GM23248 (cell line): Measurements from ENCODE around the gene MOSPD3. TPM values are rescaled to one million over a fixed set of nuclear protein-coding genes. Genes with fewer than 3 reads are reported as not detected.
A peak's percentile ranks its signal among the peaks of the same experiment; 100 is the strongest.

Experiments used
- DNase-seq: peaks from one replicate; pipeline ENCODE4 v3.0.0-alpha.2; 2015
- H2AFZ ChIP-seq: fragments of 200-600 bp; sonication (generic); 2 replicates; pipeline ENCODE4 v1.6.1; 2016; ENCODE audit warnings: antibody characterized with exemption
- H3F3A ChIP-seq: fragments of 200-600 bp; sonication (generic); 2 replicates; pipeline ENCODE4 v1.6.1; 2016; ENCODE audit warnings: mild to moderate bottlenecking, antibody characterized with exemption, mixed run types; ENCODE audit not compliant: insufficient read depth
- H3K27ac ChIP-seq: fragments of 200-600 bp; sonication (generic); 2 replicates; pipeline ENCODE4 v1.5.1; 2016; ENCODE audit warnings: mild to moderate bottlenecking
- H3K27me3 ChIP-seq: fragments of 200-600 bp; sonication (generic); replicated peaks from 2 replicates; pipeline ENCODE4 v1.6.1; 2016; ENCODE audit warnings: mild to moderate bottlenecking; ENCODE audit not compliant: insufficient read depth
- H3K36me3 ChIP-seq: fragments of 200-600 bp; sonication (generic); 2 replicates; pipeline ENCODE4 v1.6.1; 2016; ENCODE audit warnings: low read depth, mild to moderate bottlenecking
- H3K4me1 ChIP-seq: fragments of 200-600 bp; sonication (generic); 2 replicates; pipeline ENCODE4 v1.6.1; 2016; ENCODE audit warnings: mild to moderate bottlenecking; ENCODE audit not compliant: insufficient read depth
- H3K4me2 ChIP-seq: fragments of 200-600 bp; sonication (generic); one replicate; pipeline ENCODE4 v1.6.1; 2016; ENCODE audit warnings: mild to moderate bottlenecking; ENCODE audit not compliant: unreplicated experiment
- H3K4me3 ChIP-seq: fragments of 200-600 bp; sonication (generic); 2 replicates; pipeline ENCODE4 v1.5.1; 2016; ENCODE audit warnings: mild to moderate bottlenecking
- H3K79me2 ChIP-seq: fragments of 200-600 bp; sonication (generic); 2 replicates; pipeline ENCODE4 v1.6.1; 2016; ENCODE audit warnings: mild to moderate bottlenecking; ENCODE audit not compliant: insufficient read depth
- H3K9ac ChIP-seq: fragments of 200-600 bp; sonication (generic); 2 replicates; pipeline ENCODE4 v1.6.1; 2016; ENCODE audit warnings: mild to moderate bottlenecking
- H3K9me2 ChIP-seq: fragments of 200-600 bp; sonication (generic); 2 replicates; pipeline ENCODE4 v1.6.1; 2016; ENCODE audit warnings: mixed run types, mild to moderate bottlenecking, moderate library complexity; ENCODE audit not compliant: insufficient read depth
- H3K9me3 ChIP-seq: fragments of 200-600 bp; sonication (generic); one replicate; pipeline ENCODE4 v1.6.1; 2017; ENCODE audit warnings: low read depth
- H4K20me1 ChIP-seq: fragments of 200-600 bp; sonication (generic); 2 replicates; pipeline ENCODE4 v1.6.0; 2016; ENCODE audit not compliant: insufficient read depth
- EZH2 ChIP-seq: fragments of 200-600 bp; sonication (generic); IDR thresholded peaks from 2 replicates; pipeline ENCODE4 v1.6.1; 2018; ENCODE audit warnings: antibody characterized with exemption, mild to moderate bottlenecking; ENCODE audit not compliant: insufficient read depth, poor library complexity, severe bottlenecking
- EZH2phosphoT487 ChIP-seq: fragments of 200-600 bp; sonication (generic); IDR thresholded peaks from 2 replicates; pipeline ENCODE4 v1.6.1; 2018; ENCODE audit warnings: antibody characterized with exemption, moderate library complexity, mild to moderate bottlenecking, low read depth; ENCODE audit not compliant: insufficient read depth
- WGBS, 2 experiments: methylation state at CpG; one replicate each; pipeline ENCODE4 v1.1.6; 2015 to 2017; ENCODE audit warnings: low lambda C conversion rate in 2 of 2, low coverage in 1 of 2; ENCODE audit errors: missing lambda C conversion rate in 2 of 2; 5-methylcytosine and 5-hydroxymethylcytosine counted together
- in situ Hi-C: fragments of 300-500 bp; cut with MboI; formaldehyde crosslinking; loops from 2 replicates; pipeline ENCODE4 v1.15.0; 2020
- polyA plus RNA-seq: library from polyadenylated mRNA; unstranded; fragments of >200 nt; fragmentation: Nextera tagmentation; extraction: Ambion mirVana; gene quantifications from 2 replicates; pipeline ENCODE4 v1.2.1, GENCODE V29; 2016
- total RNA-seq: library from RNA; depleted of rRNA; stranded (reverse); fragments of >200 nt; shearing (Covaris generic); gene quantifications from 2 replicates; pipeline ENCODE4 v1.2.3, GENCODE V29; 2014

The MOSPD3 gene
- total and polyA plus RNA-seq, 2 experiments from 2014 or later = 17.5 to 26.5 TPM

DNA sequence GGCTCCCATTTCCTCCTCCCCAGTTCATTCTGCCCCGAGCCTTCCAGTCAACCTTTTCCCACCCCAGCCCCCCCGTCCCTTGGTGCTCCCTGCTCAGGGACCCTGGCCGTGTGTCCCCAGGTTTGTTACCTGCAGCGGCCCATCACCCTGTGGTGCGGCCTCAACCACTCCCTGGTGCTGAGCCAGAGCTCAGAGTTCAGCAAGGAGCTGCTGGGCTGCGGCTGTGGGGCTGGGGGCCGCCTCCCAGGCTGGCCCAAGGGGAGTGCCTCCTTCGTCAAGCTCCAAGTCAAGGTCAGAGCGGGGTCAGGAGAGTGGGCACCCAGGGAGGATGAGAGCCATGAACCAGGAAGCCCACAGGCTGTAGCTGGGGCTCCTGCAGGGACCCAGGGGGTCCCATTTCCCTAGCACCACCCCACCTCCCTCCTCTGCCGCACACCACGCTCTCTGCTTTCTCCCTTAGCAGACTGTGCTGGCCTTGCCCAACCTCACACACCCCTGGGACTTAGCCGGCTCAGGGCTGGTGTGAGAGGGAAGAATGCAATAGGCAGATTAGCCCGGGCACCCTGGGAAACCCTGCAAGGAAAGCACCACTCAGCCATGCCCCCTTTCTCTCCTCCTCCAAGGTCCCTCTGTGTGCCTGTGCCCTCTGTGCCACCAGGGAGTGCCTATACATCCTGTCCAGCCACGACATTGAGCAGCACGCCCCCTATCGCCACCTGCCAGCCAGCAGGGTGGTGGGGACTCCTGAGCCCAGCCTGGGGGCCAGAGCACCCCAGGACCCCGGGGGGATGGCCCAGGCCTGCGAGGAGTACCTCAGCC, 12.2 kb upstream of the MOSPD3 start:
- no peak for TF ChIP-seq EZH2
- no peak for TF ChIP-seq EZH2phosphoT487
- Histone ChIP-seq H3K4me3 (no peak overlapping the region), H3K9ac (no peak overlapping the region), H3F3A (no peaks in the 10 kb centered on the region), H3K9me3 (no peaks in the 10 kb centered on the region), H3K4me2 (no peak overlapping the region), H2AFZ (no peak overlapping the region), H3K9me2 (no peaks in the 10 kb centered on the region), H3K27ac (no peak overlapping the region), H3K79me2 (0 out of 2 replicates have a peak, but pooled peaks cover 6% of the 10 kb centered on the region), H3K36me3 (no peaks in the 10 kb centered on the region), H4K20me1 (no peaks in the 10 kb centered on the region), H3K27me3 (no peaks in the 10 kb centered on the region), H3K4me1 (no peaks in the 10 kb centered on the region)
- 92 to 95% methylated on average over 18 of the region's 18 CpGs for WGBS, 2 experiments
- in situ Hi-C loops = no loop called here
- DNase-seq = no peak

DNA sequence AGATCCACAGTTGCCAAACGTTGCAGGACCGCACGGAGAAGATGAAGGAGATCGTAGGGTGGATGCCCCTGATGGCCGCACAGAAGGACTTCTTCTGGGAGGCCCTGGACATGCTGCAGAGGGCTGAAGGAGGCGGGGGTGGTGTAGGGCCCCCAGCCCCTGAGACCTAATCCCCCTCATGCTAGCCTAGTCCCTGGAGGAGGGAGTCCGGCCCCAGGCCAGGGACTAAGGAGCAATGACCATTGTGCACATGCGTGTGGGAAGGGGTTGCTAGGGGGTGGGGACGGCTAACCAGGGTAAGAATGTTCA, 11.7 kb upstream of the MOSPD3 start:
- in situ Hi-C loops = no loop called here
- DNase-seq = no peak
- Histone ChIP-seq H2AFZ (no peak overlapping the region), H3K4me3 (no peak overlapping the region), H3K36me3 (no peaks in the 10 kb centered on the region), H3F3A (no peaks in the 10 kb centered on the region), H3K9me3 (no peaks in the 10 kb centered on the region), H3K4me2 (no peak overlapping the region), H3K27ac (no peak overlapping the region), H3K9me2 (no peaks in the 10 kb centered on the region), H4K20me1 (no peaks in the 10 kb centered on the region), H3K79me2 (0 out of 2 replicates have a peak, but pooled peaks cover 6% of the 10 kb centered on the region), H3K9ac (no peak overlapping the region), H3K27me3 (no peaks in the 10 kb centered on the region), H3K4me1 (no peaks in the 10 kb centered on the region)
- no peak for TF ChIP-seq EZH2
- no peak for TF ChIP-seq EZH2phosphoT487
- WGBS, 2 experiments = 87 to 89% methylated on average over 9 of the region's 9 CpGs

DNA sequence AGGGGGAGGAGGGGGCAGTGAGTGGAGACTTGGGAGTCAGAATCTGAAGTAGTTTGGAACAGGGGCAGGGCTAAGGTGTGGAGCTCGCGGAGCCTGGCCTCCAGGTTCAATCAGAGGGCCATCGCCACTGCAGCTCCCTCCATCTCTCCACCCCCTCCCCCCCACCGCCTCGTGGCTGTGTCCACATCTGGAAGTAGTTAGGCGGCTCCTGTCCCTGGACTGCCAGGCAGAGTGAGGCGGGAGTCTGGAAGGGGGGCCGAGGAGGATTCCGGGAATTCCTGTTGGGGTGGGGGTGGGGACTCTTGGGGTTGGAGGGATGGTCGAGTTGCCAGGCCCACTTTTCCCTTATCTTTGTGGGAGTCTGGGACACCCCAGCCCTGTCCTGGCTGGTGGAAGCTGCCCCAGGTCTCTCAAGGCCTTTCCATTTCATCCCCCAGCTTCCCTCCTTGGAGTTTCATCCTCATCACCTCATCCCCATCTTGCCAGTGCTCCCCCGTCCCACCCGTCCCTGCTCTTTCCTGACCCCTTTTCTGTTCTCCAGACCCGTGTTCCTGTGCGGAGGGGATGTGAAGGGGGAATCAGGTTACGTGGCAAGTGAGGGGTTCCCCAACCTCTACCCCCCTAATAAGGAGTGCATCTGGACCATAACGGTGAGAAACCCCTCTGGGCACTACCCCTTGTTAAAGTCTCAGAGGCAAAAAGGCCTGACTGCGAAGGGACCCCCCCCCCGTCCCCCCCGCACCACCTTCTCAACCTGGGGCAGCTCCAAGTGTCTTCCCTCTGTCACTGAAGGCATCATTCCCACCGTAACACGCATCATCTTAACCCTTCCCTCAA, 9.2 kb upstream of the MOSPD3 start:
- 0 to 3% methylated on average over 10 to 21 of the region's 21 CpGs for WGBS, 2 experiments
- H4K20me1 ChIP-seq = no peaks in the 10 kb centered on the region
- no peaks in the 10 kb centered on the region for H3K9me3 ChIP-seq
- 0 out of 2 replicates have a peak, but pooled peaks cover 6% of the 10 kb centered on the region for H3K79me2 ChIP-seq
- peak overlapping the region; percentile 66 for H3K27ac ChIP-seq
- H3K36me3 ChIP-seq = peaks cover 3% of the 10 kb centered on the region; the same call in 1 of the 2 replicates
- H3F3A ChIP-seq = peaks cover 19% of the 10 kb centered on the region; the same call in 1 of the 2 replicates
- H3K9me2 ChIP-seq = no peaks in the 10 kb centered on the region
- peak overlapping the region; percentile 79 for H3K9ac ChIP-seq
- peak overlapping the region; percentile 86 for H3K4me3 ChIP-seq
- in situ Hi-C loops = no loop called here
- peak; percentile 86 for DNase-seq
- H3K4me1 ChIP-seq = no peaks in the 10 kb centered on the region
- H3K27me3 ChIP-seq = no peaks in the 10 kb centered on the region
- H2AFZ ChIP-seq = 0 out of 2 replicates have a peak overlapping the region, but pooled peaks have one; percentile 49
- TF ChIP-seq EZH2 (no peak), EZH2phosphoT487 (no peak)
- peak overlapping the region; percentile 96 for H3K4me2 ChIP-seq

DNA sequence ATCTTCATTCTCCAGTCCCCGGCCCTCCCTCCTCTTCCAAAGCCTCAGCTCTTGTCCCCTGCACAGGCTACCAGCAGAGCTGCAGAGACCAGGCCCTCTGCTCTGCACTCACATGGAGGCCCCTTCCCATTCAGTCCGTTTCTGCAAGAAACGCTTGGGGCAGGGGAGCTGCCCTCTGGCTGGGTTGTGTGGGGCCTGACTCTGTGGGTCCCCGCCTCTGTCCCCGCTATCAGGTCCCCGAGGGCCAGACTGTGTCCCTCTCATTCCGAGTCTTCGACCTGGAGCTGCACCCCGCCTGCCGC, 8.7 kb upstream of the MOSPD3 start:
- Histone ChIP-seq H3K79me2 (0 out of 2 replicates have a peak, but pooled peaks cover 6% of the 10 kb centered on the region), H3K4me1 (no peaks in the 10 kb centered on the region), H3K9me2 (no peaks in the 10 kb centered on the region), H2AFZ (peak overlapping the region; percentile 49), H4K20me1 (no peaks in the 10 kb centered on the region), H3K27me3 (no peaks in the 10 kb centered on the region), H3K9me3 (no peaks in the 10 kb centered on the region), H3K27ac (peak overlapping the region; percentile 66), H3K4me3 (peak overlapping the region; percentile 86), H3K36me3 (peaks cover 3% of the 10 kb centered on the region; the same call in 1 of the 2 replicates), H3F3A (peaks cover 23% of the 10 kb centered on the region; the same call in 1 of the 2 replicates), H3K9ac (peak overlapping the region; percentile 79), H3K4me2 (peak overlapping the region; percentile 96)
- 0 to 2% methylated on average over 9 to 10 of the region's 10 CpGs for WGBS, 2 experiments
- TF ChIP-seq EZH2 = no peak
- TF ChIP-seq EZH2phosphoT487 = no peak
- in situ Hi-C loops = no loop called here
- DNase-seq = peak; percentile 59
